Measurements from ENCODE around the gene BLTP2. TPM values are rescaled to one million over a fixed set of nuclear protein-coding genes. Genes with fewer than 3 reads are reported as not detected.

The BLTP2 gene
- total and polyA plus RNA-seq, 10 of the 15 experiments (the other 5 are each of a cell fraction or from before 2014, with no cell fraction given), result 14.2 to 151 (median 78.1) TPM

GRCh38 chr17:28597606-28598383, 47.2 kb downstream of the BLTP2 start (continued):
- no peak for TF ChIP-seq EP300 (IDR thresholded peaks at IDR 0.05; ENCODE audit: borderline replicate concordance in 1 of 2, control insufficient read depth in 1 of 2, low read depth in 2 of 2, low read length in 2 of 2)
- TF ChIP-seq HDAC6 (IDR thresholded peaks at IDR 0.05; ENCODE audit: unreplicated experiment), result no peak

Other genes with a start within 250 kb of the BLTP2 start
Only the 7 nearest of the 18 such genes appear.
- gene ALDOC, start 68.3 kb downstream of the BLTP2 start, total RNA-seq (2014; rRNA removed), result 110 and 119 TPM in 2 replicates
- 55.9 and 62.4 TPM in 2 replicates for gene ALDOC, start 68.3 kb downstream of the BLTP2 start, total RNA-seq (2014; rRNA removed; fragmentation: Illumina TruSeq; extraction: Trizol)
- 59.9 and 71.4 TPM in 2 replicates for gene ALDOC, start 68.3 kb downstream of the BLTP2 start, total RNA-seq (2021)
- 109 and 268 TPM in 2 replicates for gene ALDOC, start 68.3 kb downstream of the BLTP2 start, polyA plus RNA-seq (2011; rRNA removed)
- 62.1 and 89.8 TPM in 2 replicates for gene ALDOC, start 68.3 kb downstream of the BLTP2 start, polyA plus RNA-seq (2014; fragmentation: Illumina TruSeq; extraction: Trizol)
- 100 to 1,000 TPM in 1 of 2 experiments, 10 to 100 TPM in 1; 66.6 to 107 TPM for gene ALDOC, start 68.3 kb downstream of the BLTP2 start, polyA plus RNA-seq (2014; fragmentation: Nextera tagmentation; extraction: Ambion mirVana)
- gene ALDOC, start 68.3 kb downstream of the BLTP2 start, polyA plus RNA-seq (2014; rRNA removed), result 121 and 140 TPM in 2 replicates
- gene ALDOC, start 68.3 kb downstream of the BLTP2 start, polyA plus RNA-seq (2016; fragmentation: Nextera tagmentation; extraction: Ambion mirVana), result 10 to 100 TPM; 16.0 to 19.3 TPM
- 101 and 102 TPM in 2 replicates for gene SPAG5, start 46.1 kb downstream of the BLTP2 start, total RNA-seq (2014; rRNA removed)
- gene SPAG5, start 46.1 kb downstream of the BLTP2 start, total RNA-seq (2014; rRNA removed; fragmentation: Illumina TruSeq; extraction: Trizol), result 108 TPM in 2 replicates
- 103 TPM in 2 replicates for gene SPAG5, start 46.1 kb downstream of the BLTP2 start, total RNA-seq (2021)
- gene SPAG5, start 46.1 kb downstream of the BLTP2 start, polyA plus RNA-seq (2011; rRNA removed), result 161 and 166 TPM in 2 replicates
- gene SPAG5, start 46.1 kb downstream of the BLTP2 start, polyA plus RNA-seq (2014; fragmentation: Illumina TruSeq; extraction: Trizol), result 96.2 and 101 TPM in 2 replicates
- 100 to 1,000 TPM in 1 of 2 experiments, 10 to 100 TPM in 1; 73.5 to 139 TPM for gene SPAG5, start 46.1 kb downstream of the BLTP2 start, polyA plus RNA-seq (2014; fragmentation: Nextera tagmentation; extraction: Ambion mirVana)
- 84.4 and 86.9 TPM in 2 replicates for gene SPAG5, start 46.1 kb downstream of the BLTP2 start, polyA plus RNA-seq (2014; rRNA removed)
- 100 to 1,000 TPM; 167 to 171 TPM for gene SPAG5, start 46.1 kb downstream of the BLTP2 start, polyA plus RNA-seq (2016; fragmentation: Nextera tagmentation; extraction: Ambion mirVana)
- 8.5 and 9.2 TPM in 2 replicates for gene RSKR, start 31.0 kb downstream of the BLTP2 start, total RNA-seq (2014; rRNA removed)
- 8.4 and 9.0 TPM in 2 replicates for gene RSKR, start 31.0 kb downstream of the BLTP2 start, total RNA-seq (2014; rRNA removed; fragmentation: Illumina TruSeq; extraction: Trizol)
- 11.3 and 13.0 TPM in 2 replicates for gene RSKR, start 31.0 kb downstream of the BLTP2 start, total RNA-seq (2021)
- gene RSKR, start 31.0 kb downstream of the BLTP2 start, polyA plus RNA-seq (2011; rRNA removed), result 18.6 and 22.4 TPM in 2 replicates
- gene RSKR, start 31.0 kb downstream of the BLTP2 start, polyA plus RNA-seq (2014; fragmentation: Illumina TruSeq; extraction: Trizol), result 12.7 and 13.9 TPM in 2 replicates
- 1 to 10 TPM in 1 of 2 experiments, under 1 TPM in 1; 0.52 to 1.0 TPM for gene RSKR, start 31.0 kb downstream of the BLTP2 start, polyA plus RNA-seq (2014; fragmentation: Nextera tagmentation; extraction: Ambion mirVana)
- gene RSKR, start 31.0 kb downstream of the BLTP2 start, polyA plus RNA-seq (2014; rRNA removed), result 13.2 and 18.0 TPM in 2 replicates
- 1 to 10 TPM; 1.7 to 3.6 TPM for gene RSKR, start 31.0 kb downstream of the BLTP2 start, polyA plus RNA-seq (2016; fragmentation: Nextera tagmentation; extraction: Ambion mirVana)
- 34.1 and 35.8 TPM in 2 replicates for gene SDF2, start 16.7 kb upstream of the BLTP2 start, total RNA-seq (2014; rRNA removed)
- 32.9 and 34.3 TPM in 2 replicates for gene SDF2, start 16.7 kb upstream of the BLTP2 start, total RNA-seq (2014; rRNA removed; fragmentation: Illumina TruSeq; extraction: Trizol)
- 26.2 and 29.8 TPM in 2 replicates for gene SDF2, start 16.7 kb upstream of the BLTP2 start, total RNA-seq (2021)
- 37.8 and 45.3 TPM in 2 replicates for gene SDF2, start 16.7 kb upstream of the BLTP2 start, polyA plus RNA-seq (2011; rRNA removed)
- 37.7 and 46.1 TPM in 2 replicates for gene SDF2, start 16.7 kb upstream of the BLTP2 start, polyA plus RNA-seq (2014; fragmentation: Illumina TruSeq; extraction: Trizol)
- gene SDF2, start 16.7 kb upstream of the BLTP2 start, polyA plus RNA-seq (2014; fragmentation: Nextera tagmentation; extraction: Ambion mirVana), result 10 to 100 TPM; 72.7 to 81.0 TPM
- gene SDF2, start 16.7 kb upstream of the BLTP2 start, polyA plus RNA-seq (2014; rRNA removed), result 31.4 and 33.5 TPM in 2 replicates
- 10 to 100 TPM; 46.9 to 60.9 TPM for gene SDF2, start 16.7 kb upstream of the BLTP2 start, polyA plus RNA-seq (2016; fragmentation: Nextera tagmentation; extraction: Ambion mirVana)
- gene SUPT6H, start 17.0 kb upstream of the BLTP2 start, total RNA-seq (2014; rRNA removed), result 40.7 and 50.1 TPM in 2 replicates
- 33.0 and 33.8 TPM in 2 replicates for gene SUPT6H, start 17.0 kb upstream of the BLTP2 start, total RNA-seq (2014; rRNA removed; fragmentation: Illumina TruSeq; extraction: Trizol)
- 52.7 and 58.8 TPM in 2 replicates for gene SUPT6H, start 17.0 kb upstream of the BLTP2 start, total RNA-seq (2021)
- 25.2 and 41.5 TPM in 2 replicates for gene SUPT6H, start 17.0 kb upstream of the BLTP2 start, polyA plus RNA-seq (2011; rRNA removed)
- 55.1 and 58.8 TPM in 2 replicates for gene SUPT6H, start 17.0 kb upstream of the BLTP2 start, polyA plus RNA-seq (2014; fragmentation: Illumina TruSeq; extraction: Trizol)
- 1 to 10 TPM; 1.7 to 2.4 TPM for gene SUPT6H, start 17.0 kb upstream of the BLTP2 start, polyA plus RNA-seq (2014; fragmentation: Nextera tagmentation; extraction: Ambion mirVana)
- 44.3 and 51.9 TPM in 2 replicates for gene SUPT6H, start 17.0 kb upstream of the BLTP2 start, polyA plus RNA-seq (2014; rRNA removed)
- 10 to 100 TPM; 32.5 to 33.9 TPM for gene SUPT6H, start 17.0 kb upstream of the BLTP2 start, polyA plus RNA-seq (2016; fragmentation: Nextera tagmentation; extraction: Ambion mirVana)
- 1.1 and 1.5 TPM in 2 replicates for gene PROCA1, start 66.7 kb upstream of the BLTP2 start, total RNA-seq (2014; rRNA removed)
- 1.5 and 2.6 TPM in 2 replicates for gene PROCA1, start 66.7 kb upstream of the BLTP2 start, total RNA-seq (2014; rRNA removed; fragmentation: Illumina TruSeq; extraction: Trizol)
- gene PROCA1, start 66.7 kb upstream of the BLTP2 start, total RNA-seq (2021), result 1.5 and 2.4 TPM in 2 replicates
- 0.99 and 1.4 TPM in 2 replicates for gene PROCA1, start 66.7 kb upstream of the BLTP2 start, polyA plus RNA-seq (2011; rRNA removed)
- gene PROCA1, start 66.7 kb upstream of the BLTP2 start, polyA plus RNA-seq (2014; fragmentation: Illumina TruSeq; extraction: Trizol), result 1.2 and 2.0 TPM in 2 replicates
- gene PROCA1, start 66.7 kb upstream of the BLTP2 start, polyA plus RNA-seq (2014; fragmentation: Nextera tagmentation; extraction: Ambion mirVana), result under 1 TPM; 0.35 to 0.40 TPM
- gene PROCA1, start 66.7 kb upstream of the BLTP2 start, polyA plus RNA-seq (2014; rRNA removed), result 2.1 and 4.8 TPM in 2 replicates
- under 1 TPM; 0.59 to 0.83 TPM for gene PROCA1, start 66.7 kb upstream of the BLTP2 start, polyA plus RNA-seq (2016; fragmentation: Nextera tagmentation; extraction: Ambion mirVana)
- gene RAB34, start 72.7 kb upstream of the BLTP2 start, total RNA-seq (2014; rRNA removed), result 40.2 and 46.4 TPM in 2 replicates
- 24.2 and 26.9 TPM in 2 replicates for gene RAB34, start 72.7 kb upstream of the BLTP2 start, total RNA-seq (2014; rRNA removed; fragmentation: Illumina TruSeq; extraction: Trizol)
- 28.8 and 33.0 TPM in 2 replicates for gene RAB34, start 72.7 kb upstream of the BLTP2 start, total RNA-seq (2021)
- 0.16 and 0.37 TPM in 2 replicates for gene RAB34, start 72.7 kb upstream of the BLTP2 start, polyA plus RNA-seq (2011; rRNA removed)
- 35.7 and 39.0 TPM in 2 replicates for gene RAB34, start 72.7 kb upstream of the BLTP2 start, polyA plus RNA-seq (2014; fragmentation: Illumina TruSeq; extraction: Trizol)
- 10 to 100 TPM; 14.4 to 32.6 TPM for gene RAB34, start 72.7 kb upstream of the BLTP2 start, polyA plus RNA-seq (2014; fragmentation: Nextera tagmentation; extraction: Ambion mirVana)
- gene RAB34, start 72.7 kb upstream of the BLTP2 start, polyA plus RNA-seq (2014; rRNA removed), result 37.5 and 47.7 TPM in 2 replicates
- gene RAB34, start 72.7 kb upstream of the BLTP2 start, polyA plus RNA-seq (2016; fragmentation: Nextera tagmentation; extraction: Ambion mirVana), result 10 to 100 TPM; 30.9 to 37.4 TPM